Measurements from ENCODE around the gene RNF152.

RNF152 gene

GRCh38 chr18:61922435-61922834, 29.6 kb upstream of the RNF152 start:
- Histone ChIP-seq H3K36me3 (ENCODE audit: control insufficient read depth, insufficient read depth, low read length) (no peaks in the 10 kb centered on the region), H3K4me1 (no peaks in the 10 kb centered on the region), H3K27ac (no peak overlapping the region), H3K9ac (no peak overlapping the region), H3K9me3 (ENCODE audit: control insufficient read depth, low read length) (no peaks in the 10 kb centered on the region), H2AFZ (no peak overlapping the region), H3K4me2 (ENCODE audit: low read length) (no peak overlapping the region), H3K4me3 (ENCODE audit: low read depth, low read length) (no peak overlapping the region), H3K27me3 (ENCODE audit: control insufficient read depth, insufficient read depth, low read length) (no peaks in the 10 kb centered on the region), H3K79me2 (no peaks in the 10 kb centered on the region)
- TF ChIP-seq CTCF (IDR thresholded peaks at IDR 0.05): no peak

- H3K4me2 ChIP-seq (ENCODE audit: low read length): no peak overlapping the region
- no peak for TF ChIP-seq CTCF (IDR thresholded peaks at IDR 0.05)
These were observed 28.9 kb upstream of the RNF152 start for GRCh38 chr18:61921621-61922235.

GRCh38 chr18:61917818-61918217, 25.0 kb upstream of the RNF152 start:
- Histone ChIP-seq H2AFZ (no peak overlapping the region), H3K9me3 (ENCODE audit: control insufficient read depth, low read length) (no peaks in the 10 kb centered on the region), H3K4me3 (ENCODE audit: low read depth, low read length) (no peak overlapping the region), H3K27me3 (ENCODE audit: control insufficient read depth, insufficient read depth, low read length) (no peaks in the 10 kb centered on the region), H3K79me2 (no peaks in the 10 kb centered on the region), H3K4me2 (ENCODE audit: low read length) (no peak overlapping the region), H3K4me1 (no peaks in the 10 kb centered on the region), H3K27ac (no peak overlapping the region), H3K36me3 (ENCODE audit: control insufficient read depth, insufficient read depth, low read length) (no peaks in the 10 kb centered on the region), H3K9ac (no peak overlapping the region)
- no peak for TF ChIP-seq CTCF (IDR thresholded peaks at IDR 0.05)

More at GRCh38 chr18:61921621-61922235, 28.9 kb upstream of the RNF152 start:
- Histone ChIP-seq H3K9ac (no peak overlapping the region), H3K4me3 (ENCODE audit: low read depth, low read length) (no peak overlapping the region), H2AFZ (no peak overlapping the region), H3K27me3 (ENCODE audit: control insufficient read depth, insufficient read depth, low read length) (no peaks in the 10 kb centered on the region), H3K9me3 (ENCODE audit: control insufficient read depth, low read length) (no peaks in the 10 kb centered on the region), H3K36me3 (ENCODE audit: control insufficient read depth, insufficient read depth, low read length) (no peaks in the 10 kb centered on the region), H3K79me2 (no peaks in the 10 kb centered on the region), H3K4me1 (no peaks in the 10 kb centered on the region), H3K27ac (no peak overlapping the region)

- no peaks in the 10 kb centered on the region for H3K9me3 ChIP-seq (ENCODE audit: control insufficient read depth, low read length)
- H3K4me1 ChIP-seq: no peaks in the 10 kb centered on the region
- TF ChIP-seq CTCF (IDR thresholded peaks at IDR 0.05): no peak
- no peaks in the 10 kb centered on the region for H3K36me3 ChIP-seq (ENCODE audit: control insufficient read depth, insufficient read depth, low read length)
- H2AFZ ChIP-seq: no peak overlapping the region
- no peaks in the 10 kb centered on the region for H3K27me3 ChIP-seq (ENCODE audit: control insufficient read depth, insufficient read depth, low read length)
- no peaks in the 10 kb centered on the region for H3K79me2 ChIP-seq
- no peak overlapping the region for H3K27ac ChIP-seq
- no peak overlapping the region for H3K4me3 ChIP-seq (ENCODE audit: low read depth, low read length)
- H3K4me2 ChIP-seq (ENCODE audit: low read length): no peak overlapping the region
- no peak overlapping the region for H3K9ac ChIP-seq
These were observed 19.7 kb upstream of the RNF152 start for GRCh38 chr18:61912476-61912875.

GRCh38 chr18:61910101-61910500, 17.3 kb upstream of the RNF152 start:
- Histone ChIP-seq H3K4me2 (ENCODE audit: low read length) (no peak overlapping the region), H3K27ac (no peak overlapping the region), H3K4me3 (ENCODE audit: low read depth, low read length) (no peak overlapping the region), H3K9ac (no peak overlapping the region), H3K27me3 (ENCODE audit: control insufficient read depth, insufficient read depth, low read length) (no peaks in the 10 kb centered on the region), H2AFZ (no peak overlapping the region), H3K79me2 (no peaks in the 10 kb centered on the region), H3K9me3 (ENCODE audit: control insufficient read depth, low read length) (no peaks in the 10 kb centered on the region), H3K4me1 (no peaks in the 10 kb centered on the region), H3K36me3 (ENCODE audit: control insufficient read depth, insufficient read depth, low read length) (no peaks in the 10 kb centered on the region)
- no peak for TF ChIP-seq CTCF (IDR thresholded peaks at IDR 0.05)
